HL-60/S4 treated with phorbol 12-myristate 13-acetate at 8.2 ng/mL for 4 days and 3 days (cell line): Measurements from ENCODE around the gene MCU.

Experiments
- in situ Hi-C: fragments of 300-500 bp; cut with MboI; formaldehyde crosslinking; loops from 2 replicates; pipeline ENCODE4 v1.15.0; 2022; ENCODE audit warnings: low sequenced_read_pairs

Gene MCU

GRCh38 chr10:72800000-72800740 is 108.2 kb downstream of the MCU start:
- in situ Hi-C loops, result no loop called here

DNA sequence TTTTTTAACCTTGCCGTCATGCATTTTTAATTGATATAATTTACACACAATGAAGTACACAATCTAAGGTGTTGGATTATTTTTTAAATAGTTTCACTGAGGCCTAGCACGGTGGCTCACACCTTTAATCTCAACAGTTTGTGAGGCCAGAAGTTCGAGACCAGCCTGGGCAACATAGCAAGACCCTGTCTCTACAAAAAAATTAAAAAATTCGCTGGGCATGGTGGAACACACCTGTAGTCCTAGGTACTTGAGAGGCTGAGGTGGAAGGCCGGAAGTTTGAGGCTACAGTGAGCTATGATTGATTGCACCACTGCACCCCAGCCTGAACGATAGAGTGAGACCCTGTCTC is 108.8 kb downstream of the MCU start:
- in situ Hi-C loops, result no loop called here

DNA sequence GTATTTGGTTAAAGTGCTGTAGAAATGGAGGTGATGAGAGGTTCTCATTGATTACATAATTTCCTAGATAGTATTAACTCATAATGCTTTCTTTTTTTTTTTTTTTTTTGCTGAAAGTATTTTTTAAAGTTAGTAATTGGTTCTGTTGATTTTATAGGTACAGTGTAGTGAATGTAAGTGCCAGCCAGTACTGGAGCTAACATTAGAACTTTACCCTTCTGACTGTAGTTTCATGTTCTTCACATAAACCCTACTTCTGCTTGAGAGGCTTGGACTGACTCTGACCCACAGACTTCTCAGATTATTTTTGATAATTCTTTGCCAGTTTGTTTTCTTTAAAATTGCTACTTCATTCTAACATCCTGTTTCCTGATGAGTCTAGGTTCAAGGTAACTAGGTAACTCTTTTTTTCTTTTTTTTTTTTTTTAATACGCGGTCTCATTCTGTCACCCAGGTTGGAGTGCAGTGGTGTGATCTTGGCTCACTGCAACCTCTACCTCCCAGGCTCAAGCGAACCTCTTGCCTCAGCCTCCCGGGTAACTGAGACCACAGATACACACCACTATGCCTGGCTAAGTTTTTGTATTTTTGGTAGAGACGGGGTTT is 109.4 kb downstream of the MCU start:
- in situ Hi-C loops, result no loop called here

DNA sequence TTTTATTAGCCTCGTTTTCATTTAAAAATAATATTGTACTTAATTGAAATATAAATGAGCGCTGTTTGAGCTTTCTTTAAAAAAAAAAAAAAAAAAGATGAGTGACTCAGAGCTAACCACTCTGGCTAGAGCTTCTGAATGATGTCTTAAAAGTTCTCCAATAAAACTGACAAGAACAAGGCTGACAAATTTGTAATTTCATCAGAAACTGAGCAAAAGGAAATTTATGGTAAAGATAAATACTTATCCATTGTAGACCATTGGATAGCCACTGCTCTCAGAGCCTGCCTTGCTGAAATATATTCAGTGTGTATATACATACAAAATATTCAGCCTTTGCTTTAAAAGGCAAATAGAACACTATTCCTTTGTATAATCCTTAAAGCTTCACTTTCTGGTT is 110.4 kb downstream of the MCU start:
- in situ Hi-C loops, result no loop called here

- in situ Hi-C loops, result no loop called here
These were observed 111.0 kb downstream of the MCU start for GRCh38 chr10:72802763-72803505.

DNA sequence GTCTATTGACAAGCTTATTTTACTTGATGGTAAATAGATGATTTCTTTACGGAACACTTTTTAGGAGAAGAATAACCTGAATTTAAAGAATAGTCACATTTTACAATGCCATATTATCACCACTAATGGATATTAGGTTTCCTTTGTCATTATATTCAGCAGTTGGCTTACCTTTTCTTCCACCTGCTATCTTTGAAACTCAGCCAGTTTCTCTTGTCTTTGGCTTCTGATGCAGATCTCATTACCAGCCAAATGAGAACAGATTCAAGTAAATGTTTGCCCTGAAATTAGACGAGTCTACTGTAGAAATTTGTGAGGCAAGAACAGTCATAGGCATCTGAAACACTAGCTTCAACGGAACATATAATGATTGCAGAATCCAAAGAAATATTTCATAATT is 116.1 kb downstream of the MCU start:
- in situ Hi-C loops, result no loop called here

DNA sequence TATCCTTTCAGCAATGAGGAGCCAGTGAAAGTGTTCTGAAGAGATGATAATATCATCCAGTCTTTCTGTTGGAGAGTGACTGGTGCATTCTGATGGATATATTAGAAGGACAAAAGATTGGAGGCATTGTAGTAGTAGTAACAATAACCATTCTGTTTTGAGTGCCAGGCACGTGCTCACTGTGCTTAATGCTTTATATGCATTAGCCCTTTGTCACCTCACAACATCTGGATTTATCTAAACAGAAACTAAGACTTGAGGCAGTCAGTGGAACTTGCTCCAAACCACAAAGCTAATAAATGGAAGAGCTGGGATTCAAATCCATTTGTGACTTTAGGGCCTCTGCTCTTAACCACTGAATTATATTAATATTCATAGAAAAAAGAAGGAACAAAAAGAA is 117.1 kb downstream of the MCU start:
- in situ Hi-C loops, result no loop called here

GRCh38 chr10:72810976-72811375 is 119.0 kb downstream of the MCU start:
- in situ Hi-C loops, result no loop called here

- in situ Hi-C loops, result no loop called here
These were observed 120.4 kb downstream of the MCU start for GRCh38 chr10:72812415-72812752.

- in situ Hi-C loops, result no loop called here
These were observed 120.9 kb downstream of the MCU start for GRCh38 chr10:72812753-72813430.

DNA sequence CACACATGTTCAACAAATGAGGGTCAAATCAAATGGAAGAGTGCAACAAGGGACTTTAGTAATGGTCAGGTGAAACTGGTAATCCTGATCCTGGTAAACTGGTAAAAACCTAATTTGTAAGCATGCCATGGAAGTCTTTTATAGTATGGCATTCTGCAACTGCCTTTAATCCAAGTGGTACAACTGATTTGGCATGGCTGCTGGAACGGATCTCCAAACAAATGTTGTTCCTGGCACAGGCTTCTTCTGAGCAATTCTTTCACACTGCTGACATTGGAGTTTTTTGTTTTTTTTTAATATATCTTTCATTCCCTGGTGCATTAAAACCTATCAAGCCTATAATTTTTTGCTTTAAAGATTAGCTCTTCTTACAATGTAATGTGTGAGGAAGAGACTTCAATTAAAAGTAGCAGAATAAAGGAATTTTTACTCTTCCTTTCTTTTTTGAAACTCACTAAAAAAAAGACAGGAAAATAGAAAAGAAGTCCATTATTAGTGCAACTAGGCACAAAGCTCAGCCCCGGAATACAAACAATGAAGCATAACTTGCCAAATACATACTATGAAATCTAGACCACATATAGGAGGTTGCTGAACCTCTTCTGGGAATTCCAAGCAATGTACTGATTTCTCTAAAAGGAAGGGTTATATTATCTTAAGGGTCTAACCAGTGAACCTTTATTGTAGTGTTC is 122.3 kb downstream of the MCU start:
- in situ Hi-C loops, result no loop called here

DNA sequence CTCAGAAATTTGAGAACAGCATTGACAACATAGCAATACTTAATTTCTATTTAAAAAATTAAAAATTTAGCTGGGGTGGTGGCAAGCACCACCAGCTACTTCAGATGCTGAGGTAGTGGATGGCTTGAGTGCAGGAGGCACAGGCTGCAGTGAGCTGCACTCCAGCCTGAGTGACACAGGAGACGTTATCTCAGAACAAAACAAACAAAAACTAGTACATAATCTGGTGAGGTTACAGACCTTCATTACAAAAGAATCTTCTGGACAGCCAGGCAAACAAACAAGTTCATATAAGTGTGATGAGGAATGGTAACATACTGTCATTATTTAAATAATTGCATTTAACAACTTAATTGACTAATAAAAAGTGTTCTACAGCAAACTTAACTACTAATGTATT is 124.6 kb downstream of the MCU start:
- in situ Hi-C loops, result no loop called here

GRCh38 chr10:72818076-72818475 is 126.1 kb downstream of the MCU start:
- in situ Hi-C loops, result no loop called here

- in situ Hi-C loops, result no loop called here
These were observed 127.1 kb downstream of the MCU start for GRCh38 chr10:72819053-72819452.

GRCh38 chr10:72821606-72822005 is 129.7 kb downstream of the MCU start:
- in situ Hi-C loops, result no loop called here

GRCh38 chr10:72822342-72822986 is 130.5 kb downstream of the MCU start:
- in situ Hi-C loops, result no loop called here

DNA sequence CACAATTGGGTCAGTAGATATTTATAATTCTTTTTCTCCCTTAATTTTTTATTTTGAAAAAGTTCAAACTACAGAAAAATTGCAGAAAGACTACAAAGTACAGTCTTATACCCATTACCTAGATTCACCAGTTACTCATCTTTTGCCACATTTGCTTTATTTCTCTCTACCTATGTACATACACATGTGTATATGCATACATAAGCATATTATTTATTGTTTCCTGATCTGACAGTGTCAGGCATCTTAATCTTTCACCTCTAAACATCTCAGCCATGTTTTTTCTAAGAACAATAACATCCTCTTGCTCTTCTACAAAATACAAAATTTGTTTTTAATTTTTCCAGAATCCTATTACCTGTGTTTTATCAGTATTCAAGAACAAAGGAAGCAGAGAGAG is 133.2 kb downstream of the MCU start:
- in situ Hi-C loops, result no loop called here

- in situ Hi-C loops, result no loop called here
These were observed 134.4 kb downstream of the MCU start for GRCh38 chr10:72826346-72826745.

GRCh38 chr10:72828294-72828693 is 136.4 kb downstream of the MCU start:
- in situ Hi-C loops, result no loop called here

- in situ Hi-C loops, result loop anchor here (10.0 kb wide), 1 partner anchor 466 kb away; no protein-coding TSS in a partner anchor
These were observed 138.7 kb downstream of the MCU start for GRCh38 chr10:72830625-72831024.
